OCI-LY1 (cell line): ENCODE measurements around the gene GKN1.

Source experiments
- H2AFZ ChIP-seq: fragments of 200-600 bp; sonication (generic), shearing (Covaris generic); 2 replicates; pipeline ENCODE4 v1.6.0; 2014; ENCODE audit warnings: antibody characterized with exemption, mild to moderate bottlenecking, low read length
- H3F3A ChIP-seq: fragments of 200-600 bp; sonication (generic), shearing (Covaris generic); 2 replicates; pipeline ENCODE4 v1.6.0; 2014; ENCODE audit warnings: mild to moderate bottlenecking, antibody characterized with exemption, low read length, moderate library complexity; ENCODE audit not compliant: insufficient read depth
- H3K27ac ChIP-seq: fragments of 200-600 bp; sonication (generic); 2 replicates; pipeline ENCODE4 v1.5.1; 2014; ENCODE audit warnings: low read length, mixed run types, mild to moderate bottlenecking, low read depth; ENCODE audit not compliant: poor library complexity, severe bottlenecking
- H3K27me3 ChIP-seq: fragments of 200-600 bp; sonication (generic); 2 replicates; pipeline ENCODE4 v1.6.0; 2014; ENCODE audit warnings: antibody characterized with exemption, mild to moderate bottlenecking, low read length, moderate library complexity; ENCODE audit not compliant: insufficient read depth
- H3K36me3 ChIP-seq: fragments of 200-600 bp; sonication (generic); 2 replicates; pipeline ENCODE4 v1.6.1; 2014; ENCODE audit warnings: mild to moderate bottlenecking, antibody characterized with exemption, low read length, moderate library complexity, mixed read lengths; ENCODE audit not compliant: insufficient read depth
- H3K4me1 ChIP-seq: fragments of 200-600 bp; sonication (generic); 2 replicates; pipeline ENCODE4 v1.5.1; 2014; ENCODE audit warnings: mild to moderate bottlenecking, low read length, moderate library complexity; ENCODE audit not compliant: insufficient read depth, severe bottlenecking
- H3K4me2 ChIP-seq: fragments of 200-600 bp; sonication (generic), shearing (Covaris generic); 2 replicates; pipeline ENCODE4 v1.6.1; 2014; ENCODE audit warnings: low read length
- H3K4me3 ChIP-seq: fragments of 200-600 bp; sonication (generic); 2 replicates; pipeline ENCODE4 v1.5.1; 2014; ENCODE audit warnings: low read length, low read depth, mild to moderate bottlenecking, mixed read lengths; ENCODE audit not compliant: poor library complexity, severe bottlenecking
- H3K79me2 ChIP-seq: fragments of 200-600 bp; shearing (Covaris generic); 2 replicates; pipeline ENCODE4 v1.6.1; 2016; ENCODE audit warnings: mixed run types, low read length, mixed read lengths; ENCODE audit not compliant: insufficient read depth
- H3K9ac ChIP-seq: fragments of 200-600 bp; sonication (generic), shearing (Covaris generic); 2 replicates; pipeline ENCODE4 v1.6.1; 2014; ENCODE audit warnings: mild to moderate bottlenecking, low read length, mixed read lengths
- H3K9me2 ChIP-seq: fragments of 200-600 bp; sonication (generic), shearing (Covaris generic); 2 replicates; pipeline ENCODE4 v1.6.1; 2014; ENCODE audit warnings: low read depth, mild to moderate bottlenecking, low read length, mixed read lengths
- H3K9me3 ChIP-seq: fragments of 200-600 bp; shearing (Covaris generic); 2 replicates; pipeline ENCODE4 v1.6.1; 2014; ENCODE audit warnings: low read length, mixed read lengths
- H4K20me1 ChIP-seq: fragments of 200-600 bp; sonication (generic), shearing (Covaris generic); 2 replicates; pipeline ENCODE4 v1.6.0; 2016; ENCODE audit warnings: mild to moderate bottlenecking, low read length; ENCODE audit not compliant: insufficient read depth
- CTCF ChIP-seq: fragments of 200-600 bp; sonication (generic), shearing (Covaris generic); IDR thresholded peaks from 2 replicates; pipeline ENCODE4 v1.5.1; 2017; ENCODE audit warnings: mild to moderate bottlenecking, antibody characterized with exemption, low read length, moderate library complexity, mixed read lengths
- EZH2 ChIP-seq: fragments of 200-600 bp; sonication (generic), shearing (Covaris generic); IDR thresholded peaks from 2 replicates; pipeline ENCODE4 v1.8.0; 2017; ENCODE audit warnings: borderline replicate concordance, mixed run types, mild to moderate bottlenecking, antibody characterized with exemption, low read length, moderate library complexity, mixed read lengths

Gene GKN1

GRCh38 chr2:68980956-68981355, 6.5 kb downstream of the GKN1 start:
- H3K4me2 ChIP-seq = no peak overlapping the region
- H2AFZ ChIP-seq = no peak overlapping the region
- no peaks in the 10 kb centered on the region for H3K9me3 ChIP-seq
- no peak for TF ChIP-seq EZH2
- TF ChIP-seq CTCF = no peak
- H4K20me1 ChIP-seq = no peaks in the 10 kb centered on the region
- H3K9ac ChIP-seq = no peak overlapping the region
- H3K9me2 ChIP-seq = no peaks in the 10 kb centered on the region
- H3K27ac ChIP-seq = no peak overlapping the region
- no peaks in the 10 kb centered on the region for H3K36me3 ChIP-seq
- no peaks in the 10 kb centered on the region for H3K4me1 ChIP-seq
- H3K4me3 ChIP-seq = no peak overlapping the region
- H3K79me2 ChIP-seq = no peaks in the 10 kb centered on the region
- H3F3A ChIP-seq = no peaks in the 10 kb centered on the region
- H3K27me3 ChIP-seq = no peaks in the 10 kb centered on the region

- no peak overlapping the region for H3K4me2 ChIP-seq
- H3K4me1 ChIP-seq = no peaks in the 10 kb centered on the region
- no peak overlapping the region for H2AFZ ChIP-seq
- H3K9me3 ChIP-seq = no peaks in the 10 kb centered on the region
- no peak overlapping the region for H3K4me3 ChIP-seq
- H3K9ac ChIP-seq = no peak overlapping the region
- TF ChIP-seq EZH2 (no peak), CTCF (no peak)
- H3K27ac ChIP-seq = no peak overlapping the region
- H3K79me2 ChIP-seq = no peaks in the 10 kb centered on the region
- H4K20me1 ChIP-seq = no peaks in the 10 kb centered on the region
- H3K36me3 ChIP-seq = no peaks in the 10 kb centered on the region
- no peaks in the 10 kb centered on the region for H3K9me2 ChIP-seq
- no peaks in the 10 kb centered on the region for H3F3A ChIP-seq
- H3K27me3 ChIP-seq = no peaks in the 10 kb centered on the region
These were observed 12.6 kb downstream of the GKN1 start for GRCh38 chr2:68987021-68987503.

- Histone ChIP-seq H3K9ac (no peak overlapping the region), H3K4me2 (no peak overlapping the region), H3K27ac (no peak overlapping the region), H3K9me3 (no peaks in the 10 kb centered on the region), H3K36me3 (no peaks in the 10 kb centered on the region), H2AFZ (no peak overlapping the region), H3K9me2 (no peaks in the 10 kb centered on the region), H3K4me3 (no peak overlapping the region), H3K4me1 (no peaks in the 10 kb centered on the region), H4K20me1 (no peaks in the 10 kb centered on the region), H3F3A (no peaks in the 10 kb centered on the region), H3K27me3 (no peaks in the 10 kb centered on the region), H3K79me2 (no peaks in the 10 kb centered on the region)
- TF ChIP-seq CTCF (no peak), EZH2 (no peak)
These were observed 14.6 kb downstream of the GKN1 start for GRCh38 chr2:68989035-68989434.
